Mucosa of descending colon (tissue), 3 donors: ENCODE measurements around the gene CCDC85A. TPM values are rescaled to one million over a fixed set of nuclear protein-coding genes. Genes with fewer than 3 reads are reported as not detected.

Experiments used
- ATAC-seq: fragments of 200-7000 bp; cut with Tn5 transposase; one replicate; pipeline ENCODE4 v1.9.1; 2020; ENCODE audit warnings: mild to moderate bottlenecking, moderate library complexity
- DNase-seq, 3 donors: peaks; one replicate each; pipeline ENCODE4 v3.0.0-alpha.2; 2020
- H3K36me3 ChIP-seq: fragments of 200-600 bp; one replicate; pipeline ENCODE4 v1.8.0; 2021; ENCODE audit warnings: low read depth, mild to moderate bottlenecking
- H3K4me1 ChIP-seq: fragments of 200-600 bp; one replicate; pipeline ENCODE4 v1.8.0; 2021; ENCODE audit warnings: low read depth, mild to moderate bottlenecking
- H3K4me3 ChIP-seq: fragments of 200-600 bp; one replicate; pipeline ENCODE4 v1.8.0; 2021; ENCODE audit warnings: mild to moderate bottlenecking
- H3K9me3 ChIP-seq: fragments of 200-600 bp; one replicate; pipeline ENCODE4 v1.8.0; 2021; ENCODE audit warnings: mild to moderate bottlenecking
- CTCF ChIP-seq: fragments of 200-600 bp; IDR thresholded peaks from one replicate; pipeline ENCODE4 v1.8.0; 2022; ENCODE audit warnings: antibody characterized with exemption, mild to moderate bottlenecking
- intact Hi-C, 2 donors: fragments of 100-400 bp; cut with DNase I in 1 of 2; cut with micrococcal nuclease in 1 of 2; formaldehyde crosslinking; loops; one replicate each; pipeline versions ENCODE4 v1.11.0 to v1.11.1; 2022; cut with DNase I, micrococcal nuclease
- total RNA-seq, 3 donors: library from RNA; stranded (reverse); fragmentation: NEBNext Ultra II Directional in 2 of 3; extraction: Animal tissue kit (Norgen Biotek cat#: 25700) in 2 of 3; gene quantifications; one replicate each; pipeline versions ENCODE4 v1.2.1 to v1.2.4, GENCODE V29; 2021 to 2023
- donor health status: DM: no; HTN: no; CAD: no; lungs with moderate emphysema.
- donor health status: DM: no; HTN: no; CAD: no.
- donor health status: DM: no; HTN: yes; CAD: no.

Gene CCDC85A
- total RNA-seq, 3 donors from 2014 or later: 0.41 to 2.7 (median 0.49) TPM

GRCh38 chr2:56372071-56372656 lies 188.4 kb downstream of the CCDC85A start:
- TF ChIP-seq CTCF: no peak
- Histone ChIP-seq H3K4me3 (no peak overlapping the region), H3K36me3 (no peaks in the 10 kb centered on the region), H3K9me3 (no peaks in the 10 kb centered on the region), H3K4me1 (no peaks in the 10 kb centered on the region)
- DNase-seq: no peak
- intact Hi-C loops: no loop called here
- no peak for ATAC-seq

- no peaks in the 10 kb centered on the region for H3K9me3 ChIP-seq
- intact Hi-C loops: no loop called here
- no peaks in the 10 kb centered on the region for H3K36me3 ChIP-seq
- H3K4me3 ChIP-seq: no peak overlapping the region
- no peak for ATAC-seq
- no peak for DNase-seq
- no peaks in the 10 kb centered on the region for H3K4me1 ChIP-seq
- TF ChIP-seq CTCF: no peak
Observed at GRCh38 chr2:56375251-56375650, 191.5 kb downstream of the CCDC85A start.

GRCh38 chr2:56376699-56377665 lies 193.2 kb downstream of the CCDC85A start:
- H3K4me3 ChIP-seq: no peak overlapping the region
- no peak for TF ChIP-seq CTCF
- intact Hi-C loops: no loop called here
- H3K9me3 ChIP-seq: no peaks in the 10 kb centered on the region
- ATAC-seq: no peak
- no peaks in the 10 kb centered on the region for H3K4me1 ChIP-seq
- H3K36me3 ChIP-seq: no peaks in the 10 kb centered on the region
- no peak for DNase-seq

- H3K9me3 ChIP-seq: no peaks in the 10 kb centered on the region
- H3K36me3 ChIP-seq: no peaks in the 10 kb centered on the region
- intact Hi-C loops: no loop called here
- DNase-seq (no peak), ATAC-seq (no peak)
- no peak overlapping the region for H3K4me3 ChIP-seq
- no peak for TF ChIP-seq CTCF
- no peaks in the 10 kb centered on the region for H3K4me1 ChIP-seq
Observed at GRCh38 chr2:56379066-56379465, 195.3 kb downstream of the CCDC85A start.

- H3K4me1 ChIP-seq: no peaks in the 10 kb centered on the region
- intact Hi-C loops: no loop called here
Observed at GRCh38 chr2:56380861-56381260, 197.1 kb downstream of the CCDC85A start.

More at GRCh38 chr2:56380861-56381260, 197.1 kb downstream of the CCDC85A start:
- Histone ChIP-seq H3K4me3 (no peak overlapping the region), H3K9me3 (no peaks in the 10 kb centered on the region), H3K36me3 (no peaks in the 10 kb centered on the region)
- ATAC-seq: no peak
- no peak for TF ChIP-seq CTCF
- DNase-seq: no peak
